ENCODE measurements around the gene TENM4.

TENM4 gene

DNA sequence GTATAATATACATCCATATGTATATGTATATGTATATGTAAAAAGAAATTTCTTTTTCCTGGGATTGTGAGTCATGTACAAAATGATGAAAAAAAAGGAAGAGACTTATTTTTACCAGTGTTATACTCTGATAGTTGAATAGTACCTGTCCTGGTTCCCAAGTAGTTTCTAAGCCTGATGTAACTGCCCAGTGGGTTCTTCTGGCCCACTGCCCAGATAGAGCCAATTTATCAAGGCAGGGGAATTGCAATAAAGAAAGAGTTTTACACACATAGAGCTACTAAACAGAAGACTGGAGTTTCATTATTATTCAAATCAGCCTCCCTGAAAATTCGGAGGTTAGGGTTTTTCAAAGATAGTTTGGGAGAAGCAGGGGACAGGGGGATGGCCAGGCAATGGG is 837.0 kb downstream of the TENM4 start:
- DNase-seq = no peak

Measured in NCI-H1105 treated with DMSO at 0.1 percent for 48 hours (cell line).